Prostate gland (tissue), 2 donors: ENCODE measurements around the gene DICER1.

Experiments
- POLR2A ChIP-seq: fragments of 450-650 bp; IDR thresholded peaks from one replicate; pipeline ENCODE4 v1.6.1; 2016; ENCODE audit warnings: antibody characterized with exemption, mild to moderate bottlenecking
- TF ChIP-seq, protein P1 (sequence below), 4 experiments: fragments of 200-600 bp in 2 of 4; fragments of 450-650 bp in 2 of 4; sonication (generic) in 2 of 4; IDR thresholded peaks; 1 replicate in 3 of 4; 2 replicates in 1 of 4; pipeline ENCODE4 v1.5.1; 2016 to 2019; ENCODE audit warnings: antibody characterized with exemption in 4 of 4, mild to moderate bottlenecking in 2 of 4, moderate library complexity in 2 of 4

DNA sequence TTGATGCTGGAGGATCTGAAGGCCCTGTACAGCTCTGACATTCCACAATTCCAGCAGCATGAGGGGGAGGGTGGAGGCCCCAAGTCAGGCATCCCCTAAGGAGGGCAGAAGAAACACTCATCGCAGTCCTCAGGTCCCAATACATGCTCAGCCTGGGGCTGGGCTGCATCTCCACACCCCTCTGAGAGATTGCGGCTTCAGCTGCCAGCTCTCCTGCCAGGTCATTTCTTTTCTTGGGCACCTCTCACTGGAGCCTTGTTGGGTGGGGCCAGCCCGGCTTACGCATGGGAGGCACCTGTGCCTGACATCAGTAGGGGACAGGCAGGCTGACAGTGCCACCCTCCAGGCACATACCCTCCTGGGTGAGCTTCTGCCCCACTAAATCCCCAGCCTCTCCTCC, 89.8 kb downstream of the DICER1 start:
- TF ChIP-seq POLR2A = no peak
- TF ChIP-seq, protein P1, sequence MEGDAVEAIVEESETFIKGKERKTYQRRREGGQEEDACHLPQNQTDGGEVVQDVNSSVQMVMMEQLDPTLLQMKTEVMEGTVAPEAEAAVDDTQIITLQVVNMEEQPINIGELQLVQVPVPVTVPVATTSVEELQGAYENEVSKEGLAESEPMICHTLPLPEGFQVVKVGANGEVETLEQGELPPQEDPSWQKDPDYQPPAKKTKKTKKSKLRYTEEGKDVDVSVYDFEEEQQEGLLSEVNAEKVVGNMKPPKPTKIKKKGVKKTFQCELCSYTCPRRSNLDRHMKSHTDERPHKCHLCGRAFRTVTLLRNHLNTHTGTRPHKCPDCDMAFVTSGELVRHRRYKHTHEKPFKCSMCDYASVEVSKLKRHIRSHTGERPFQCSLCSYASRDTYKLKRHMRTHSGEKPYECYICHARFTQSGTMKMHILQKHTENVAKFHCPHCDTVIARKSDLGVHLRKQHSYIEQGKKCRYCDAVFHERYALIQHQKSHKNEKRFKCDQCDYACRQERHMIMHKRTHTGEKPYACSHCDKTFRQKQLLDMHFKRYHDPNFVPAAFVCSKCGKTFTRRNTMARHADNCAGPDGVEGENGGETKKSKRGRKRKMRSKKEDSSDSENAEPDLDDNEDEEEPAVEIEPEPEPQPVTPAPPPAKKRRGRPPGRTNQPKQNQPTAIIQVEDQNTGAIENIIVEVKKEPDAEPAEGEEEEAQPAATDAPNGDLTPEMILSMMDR (IDR thresholded peaks at IDR 0.05) = no peak
